Testis (tissue), 2 donors: ENCODE data around the gene MRPL19.

Source experiments
- POLR2A ChIP-seq: fragments of 450-650 bp; IDR thresholded peaks from one replicate; pipeline ENCODE4 v1.6.1; 2017; ENCODE audit warnings: antibody characterized with exemption, mild to moderate bottlenecking, moderate library complexity
- TF ChIP-seq, protein P1 (sequence below), 3 experiments: fragments of 450-650 bp in 2 of 3; fragments of 200-600 bp in 1 of 3; sonication (generic) in 1 of 3; IDR thresholded peaks; one replicate each; pipeline ENCODE4 v1.5.1; 2016 to 2019; ENCODE audit warnings: antibody characterized with exemption in 3 of 3, mild to moderate bottlenecking in 2 of 3, moderate library complexity in 1 of 3

- TF ChIP-seq, protein P1, sequence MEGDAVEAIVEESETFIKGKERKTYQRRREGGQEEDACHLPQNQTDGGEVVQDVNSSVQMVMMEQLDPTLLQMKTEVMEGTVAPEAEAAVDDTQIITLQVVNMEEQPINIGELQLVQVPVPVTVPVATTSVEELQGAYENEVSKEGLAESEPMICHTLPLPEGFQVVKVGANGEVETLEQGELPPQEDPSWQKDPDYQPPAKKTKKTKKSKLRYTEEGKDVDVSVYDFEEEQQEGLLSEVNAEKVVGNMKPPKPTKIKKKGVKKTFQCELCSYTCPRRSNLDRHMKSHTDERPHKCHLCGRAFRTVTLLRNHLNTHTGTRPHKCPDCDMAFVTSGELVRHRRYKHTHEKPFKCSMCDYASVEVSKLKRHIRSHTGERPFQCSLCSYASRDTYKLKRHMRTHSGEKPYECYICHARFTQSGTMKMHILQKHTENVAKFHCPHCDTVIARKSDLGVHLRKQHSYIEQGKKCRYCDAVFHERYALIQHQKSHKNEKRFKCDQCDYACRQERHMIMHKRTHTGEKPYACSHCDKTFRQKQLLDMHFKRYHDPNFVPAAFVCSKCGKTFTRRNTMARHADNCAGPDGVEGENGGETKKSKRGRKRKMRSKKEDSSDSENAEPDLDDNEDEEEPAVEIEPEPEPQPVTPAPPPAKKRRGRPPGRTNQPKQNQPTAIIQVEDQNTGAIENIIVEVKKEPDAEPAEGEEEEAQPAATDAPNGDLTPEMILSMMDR (IDR thresholded peaks at IDR 0.05) = no peak
- TF ChIP-seq POLR2A = no peak
Observed at GRCh38 chr2:75616933-75617332, 29.6 kb upstream of the MRPL19 start.
